Measurements from ENCODE around the gene BMPR2. TPM values are rescaled to one million over a fixed set of nuclear protein-coding genes. Genes with fewer than 3 reads are reported as not detected.

BMPR2 gene
- polyA plus RNA-seq, 3 donors, result 4.1 to 6.4 (median 4.8) TPM

DNA sequence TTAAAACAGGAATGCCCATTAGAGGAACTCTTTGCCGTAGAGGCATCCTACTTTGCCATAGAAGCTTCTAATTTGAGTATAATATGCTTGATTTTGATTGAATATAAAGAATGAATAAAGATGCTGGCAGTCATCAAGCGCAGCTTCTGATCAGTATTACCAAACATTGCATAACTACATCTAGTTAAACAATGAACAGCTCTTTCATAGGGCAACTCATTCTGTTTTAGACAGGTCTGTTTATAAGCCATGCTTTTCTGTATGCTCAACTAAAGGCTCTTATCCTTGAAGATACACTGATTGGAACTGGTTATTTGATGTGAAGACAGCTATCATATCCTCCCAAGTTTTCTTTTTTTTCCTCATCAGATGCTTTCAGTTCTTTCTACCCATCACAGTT, 136.0 kb downstream of the BMPR2 start:
- H3K27me3 Mint-ChIP-seq (ENCODE audit: low read depth in 3 of 3), result no peaks in the 10 kb centered on the region

DNA sequence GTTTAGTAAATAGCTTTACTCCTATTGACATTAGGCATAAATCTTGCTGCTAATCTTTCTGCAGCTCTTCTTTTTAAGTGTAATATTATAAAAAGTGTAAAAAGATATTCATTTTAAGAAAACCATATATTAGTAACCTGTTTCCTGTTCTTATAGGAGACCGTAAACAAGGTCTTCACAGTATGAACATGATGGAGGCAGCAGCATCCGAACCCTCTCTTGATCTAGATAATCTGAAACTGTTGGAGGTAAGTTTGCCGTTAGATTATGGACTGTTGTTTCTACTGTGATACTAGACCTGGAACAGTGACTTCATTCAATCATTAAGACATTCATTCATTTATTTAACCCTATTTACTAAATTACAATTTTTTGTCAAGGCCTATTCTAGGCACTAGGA, 138.6 kb downstream of the BMPR2 start:
- no peak overlapping the region for H3K4me3 Mint-ChIP-seq
- intact Hi-C loops (cut with micrococcal nuclease), result no loop called here
- H3K9me3 ChIP-seq (replicated peaks in 1 of 2; ENCODE audit: control insufficient read depth in 1 of 2, insufficient read depth in 1 of 2, low read length in 2 of 2), result no peaks in the 10 kb centered on the region

More for the DNA sequence above, 136.0 kb downstream of the BMPR2 start:
- no peak for DNase-seq
- Histone ChIP-seq H3K36me3 (replicated peaks in 1 of 2; ENCODE audit: control insufficient read depth in 1 of 2, insufficient read depth in 2 of 2, low read length in 2 of 2) (peaks cover 5 to 9% of the 10 kb centered on the region in 2 donors), H4K20me1 (ENCODE audit: insufficient read depth, low read length) (no peaks in the 10 kb centered on the region), H3K4me1 (ENCODE audit: control insufficient read depth in 1 of 2, insufficient read depth in 2 of 2, low read length in 2 of 2) (no peaks in the 10 kb centered on the region), H3K27ac (ENCODE audit: low read depth in 1 of 2, low read length in 2 of 2) (no peak overlapping the region), H3K9ac (ENCODE audit: insufficient read depth, low read length, poor library complexity, severe bottlenecking) (no peak overlapping the region), H3K27me3 (ENCODE audit: control insufficient read depth in 2 of 2, insufficient read depth in 2 of 2, low read length in 2 of 2) (no peaks in the 10 kb centered on the region), H3K79me2 (ENCODE audit: insufficient read depth, low read length) (no peaks in the 10 kb centered on the region), H3K4me3 (replicated peaks in 1 of 3; ENCODE audit: low read depth in 2 of 3, low read length in 3 of 3) (no peak overlapping the region), H3K4me2 (replicated peaks; ENCODE audit: extremely low read depth, low read length, poor library complexity, severe bottlenecking) (no peak overlapping the region), H2AFZ (ENCODE audit: insufficient read depth, low read depth, low read length, poor library complexity, severe bottlenecking) (no peak overlapping the region), H3K9me3 (replicated peaks in 1 of 2; ENCODE audit: control insufficient read depth in 1 of 2, insufficient read depth in 1 of 2, low read length in 2 of 2) (no peaks in the 10 kb centered on the region)
- intact Hi-C loops (cut with micrococcal nuclease), result no loop called here
- H3K4me3 Mint-ChIP-seq, result no peak overlapping the region
- no CpG with 5 or more reads among the region's 2 CpGs for WGBS (ENCODE audit: insufficient coverage)
- no peak overlapping the region for H3K27ac Mint-ChIP-seq
- peaks cover 2% of the 10 kb centered on the region for H3K4me1 Mint-ChIP-seq
- peaks cover 9 to 14% of the 10 kb centered on the region in 2 donors for H3K36me3 Mint-ChIP-seq
- TF ChIP-seq, protein P1, sequence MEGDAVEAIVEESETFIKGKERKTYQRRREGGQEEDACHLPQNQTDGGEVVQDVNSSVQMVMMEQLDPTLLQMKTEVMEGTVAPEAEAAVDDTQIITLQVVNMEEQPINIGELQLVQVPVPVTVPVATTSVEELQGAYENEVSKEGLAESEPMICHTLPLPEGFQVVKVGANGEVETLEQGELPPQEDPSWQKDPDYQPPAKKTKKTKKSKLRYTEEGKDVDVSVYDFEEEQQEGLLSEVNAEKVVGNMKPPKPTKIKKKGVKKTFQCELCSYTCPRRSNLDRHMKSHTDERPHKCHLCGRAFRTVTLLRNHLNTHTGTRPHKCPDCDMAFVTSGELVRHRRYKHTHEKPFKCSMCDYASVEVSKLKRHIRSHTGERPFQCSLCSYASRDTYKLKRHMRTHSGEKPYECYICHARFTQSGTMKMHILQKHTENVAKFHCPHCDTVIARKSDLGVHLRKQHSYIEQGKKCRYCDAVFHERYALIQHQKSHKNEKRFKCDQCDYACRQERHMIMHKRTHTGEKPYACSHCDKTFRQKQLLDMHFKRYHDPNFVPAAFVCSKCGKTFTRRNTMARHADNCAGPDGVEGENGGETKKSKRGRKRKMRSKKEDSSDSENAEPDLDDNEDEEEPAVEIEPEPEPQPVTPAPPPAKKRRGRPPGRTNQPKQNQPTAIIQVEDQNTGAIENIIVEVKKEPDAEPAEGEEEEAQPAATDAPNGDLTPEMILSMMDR (IDR thresholded peaks at IDR 0.05), result no peak
- H3K9me3 Mint-ChIP-seq, result peaks cover 0 to 1% (median 0%) of the 10 kb centered on the region in 7 donors

More for the DNA sequence above, 138.6 kb downstream of the BMPR2 start:
- DNase-seq, result no peak
- Histone ChIP-seq H2AFZ (ENCODE audit: insufficient read depth, low read depth, low read length, poor library complexity, severe bottlenecking) (no peak overlapping the region), H3K9ac (ENCODE audit: insufficient read depth, low read length, poor library complexity, severe bottlenecking) (no peak overlapping the region), H4K20me1 (ENCODE audit: insufficient read depth, low read length) (no peaks in the 10 kb centered on the region), H3K4me1 (ENCODE audit: control insufficient read depth in 1 of 2, insufficient read depth in 2 of 2, low read length in 2 of 2) (no peaks in the 10 kb centered on the region), H3K36me3 (replicated peaks in 1 of 2; ENCODE audit: control insufficient read depth in 1 of 2, insufficient read depth in 2 of 2, low read length in 2 of 2) (peaks cover 16% of the 10 kb centered on the region in 2 donors), H3K27ac (ENCODE audit: low read depth in 1 of 2, low read length in 2 of 2) (no peak overlapping the region), H3K79me2 (ENCODE audit: insufficient read depth, low read length) (no peaks in the 10 kb centered on the region), H3K4me3 (replicated peaks in 1 of 3; ENCODE audit: low read depth in 2 of 3, low read length in 3 of 3) (no peak overlapping the region), H3K27me3 (ENCODE audit: control insufficient read depth in 2 of 2, insufficient read depth in 2 of 2, low read length in 2 of 2) (no peaks in the 10 kb centered on the region), H3K4me2 (replicated peaks; ENCODE audit: extremely low read depth, low read length, poor library complexity, severe bottlenecking) (no peak overlapping the region)
- no CpG with 5 or more reads among the region's 3 CpGs for WGBS (ENCODE audit: insufficient coverage)
- Mint-ChIP-seq H3K4me1 (peaks cover 2% of the 10 kb centered on the region), H3K27me3 (ENCODE audit: low read depth in 3 of 3) (no peaks in the 10 kb centered on the region), H3K27ac (no peak overlapping the region), H3K9me3 (peaks cover 0 to 1% (median 0%) of the 10 kb centered on the region in 7 donors), H3K36me3 (peaks cover 18 to 28% of the 10 kb centered on the region in 2 donors)
- TF ChIP-seq, protein P1 (IDR thresholded peaks at IDR 0.05), result no peak

Data from CD14-positive monocyte (primary cell).